GM10266 (cell line): ENCODE measurements around the gene CYB561.

Source experiments
- DNase-seq: peaks from one replicate; pipeline ENCODE4 v3.0.0; 2012; ENCODE audit errors: extremely low spot score
- CTCF ChIP-seq: IDR thresholded peaks from 2 replicates; pipeline ENCODE4 v1.5.1; 2012; ENCODE audit warnings: mild to moderate bottlenecking, low read depth; ENCODE audit not compliant: control insufficient read depth, insufficient read depth; ENCODE audit errors: missing control alignments

CYB561 gene

GRCh38 chr17:63441654-63442053, 4.5 kb downstream of the CYB561 start:
- no peak for DNase-seq
- TF ChIP-seq CTCF: no peak

- no peak for DNase-seq
- TF ChIP-seq CTCF: no peak
Observed at GRCh38 chr17:63440770-63441335, 5.3 kb downstream of the CYB561 start.

- DNase-seq: no peak
- no peak for TF ChIP-seq CTCF
Observed at GRCh38 chr17:63440127-63440769, 5.9 kb downstream of the CYB561 start.

- DNase-seq: no peak
- TF ChIP-seq CTCF: no peak
Observed at GRCh38 chr17:63439687-63440086, 6.4 kb downstream of the CYB561 start.

- TF ChIP-seq CTCF: no peak
- DNase-seq: no peak
Observed at GRCh38 chr17:63438092-63439051, 7.7 kb downstream of the CYB561 start.

- no peak for TF ChIP-seq CTCF
- no peak for DNase-seq
Observed at GRCh38 chr17:63437287-63438091, 8.6 kb downstream of the CYB561 start.
